K562 (cell line): ENCODE data around the gene LRRC26. TPM values are rescaled to one million over a fixed set of nuclear protein-coding genes. Genes with fewer than 3 reads are reported as not detected.

Source experiments
- ATAC-seq: fragments of 200-7000 bp; cut with Tn5 transposase; 3 replicates; pipeline ENCODE4 v1.9.1; 2020; ENCODE audit warnings: moderate library complexity
- BruUV-seq: library from RNA; stranded (reverse); fragments of 400-500 nt; replicated peaks from 2 replicates; lab custom pipeline; 2021; lab: Mats Ljungman, UMichigan
- CTCF ChIA-PET: fragments of 300-600 bp; formaldehyde crosslinking; extraction: SDS; loops from one replicate; lab custom pipeline; 2021; ENCODE audit warnings: low intra/inter-chr PET ratio; lab: Yijun Ruan, JAX
- POLR2A ChIA-PET: fragments of 300-600, 350-650 bp; sonication (Branson Sonifier 250); formaldehyde crosslinking; extraction: SDS; loops from one replicate; lab custom pipeline; 2021; ENCODE audit warnings: antibody characterized with exemption, inconsistent platforms; lab: Yijun Ruan, JAX
- DNase-seq, 4 experiments: peaks; one replicate each; pipeline versions ENCODE4 v3.0.0 to v3.0.0-alpha.2; 2011 to 2018; ENCODE audit warnings: low spot score in 3 of 4, mixed read lengths in 3 of 4; ENCODE audit errors: extremely low read depth in 1 of 4
- FAIRE-seq: peaks from 2 replicates; lab custom pipeline; 2011; peaks lifted over from hg19 to GRCh38; lab: Jason Lieb, UNC
- H2AFZ ChIP-seq: 2 replicates; pipeline ENCODE4 v1.6.0; 2011; ENCODE audit warnings: low read depth, low read length, control low read depth, inconsistent platforms
- H3K27ac ChIP-seq: fragments of 200-600 bp; 3 replicates; pipeline ENCODE4 v1.8.0; 2011; ENCODE audit warnings: low read depth, mild to moderate bottlenecking, control low read depth, inconsistent platforms, low read length, moderate library complexity, mixed read lengths; ENCODE audit errors: extremely low read depth
- H3K27me3 ChIP-seq, 2 experiments: fragments of 300-600 bp in 1 of 2; 2 replicates in 1 of 2; 3 replicates in 1 of 2; pipeline versions ENCODE4 v1.6.0 to v1.8.0; 2011; ENCODE audit warnings: inconsistent platforms in 2 of 2, low read length in 2 of 2, mild to moderate bottlenecking in 1 of 2, mixed read lengths in 1 of 2, moderate library complexity in 1 of 2; ENCODE audit not compliant: control insufficient read depth in 2 of 2, insufficient read depth in 2 of 2
- H3K36me3 ChIP-seq: fragments of 300-600 bp; 3 replicates; pipeline ENCODE4 v1.8.0; 2011; ENCODE audit warnings: mild to moderate bottlenecking, low read length, inconsistent platforms; ENCODE audit not compliant: control insufficient read depth, insufficient read depth
- H3K4me1 ChIP-seq, 2 experiments: fragments of 200-600 bp in 1 of 2; replicated peaks in 1 of 2; 2 replicates in 1 of 2; 3 replicates in 1 of 2; pipeline versions ENCODE4 v1.5.1 to v1.8.0; 2011; ENCODE audit warnings: inconsistent platforms in 2 of 2, low read length in 2 of 2, mild to moderate bottlenecking in 1 of 2, mixed read lengths in 1 of 2, moderate library complexity in 1 of 2; ENCODE audit not compliant: control insufficient read depth in 2 of 2, insufficient read depth in 2 of 2
- H3K4me2 ChIP-seq: 2 replicates; pipeline ENCODE4 v1.6.1; 2011; ENCODE audit warnings: low read length, control low read depth, inconsistent platforms, mixed read lengths; ENCODE audit not compliant: insufficient read depth
- H3K4me3 ChIP-seq: fragments of 200-600 bp; sonication (generic), shearing (Covaris generic); 2 replicates; pipeline ENCODE4 v1.5.1; 2016; ENCODE audit warnings: control low read depth, inconsistent platforms
- H3K79me2 ChIP-seq: fragments of 200-600 bp; 3 replicates; pipeline ENCODE4 v1.8.0; 2011; ENCODE audit warnings: low read length, inconsistent platforms; ENCODE audit not compliant: control insufficient read depth, insufficient read depth
- H3K9ac ChIP-seq, 2 experiments: 2 replicates each; pipeline versions ENCODE4 v1.6.0 to v1.6.1; 2011; ENCODE audit warnings: low read depth in 2 of 2, low read length in 2 of 2, control low read depth in 1 of 2, inconsistent platforms in 1 of 2, mild to moderate bottlenecking in 1 of 2, mixed read lengths in 1 of 2; ENCODE audit not compliant: insufficient read depth in 1 of 2
- H3K9me1 ChIP-seq: one replicate; pipeline ENCODE4 v1.6.0; 2011; ENCODE audit warnings: inconsistent platforms, mild to moderate bottlenecking, low read length, moderate library complexity; ENCODE audit not compliant: control insufficient read depth, insufficient read depth
- H3K9me3 ChIP-seq: replicated peaks from 2 replicates; pipeline ENCODE4 v1.5.1; 2011; ENCODE audit warnings: low read depth, low read length, inconsistent platforms; ENCODE audit not compliant: control insufficient read depth, insufficient read depth
- H4K20me1 ChIP-seq: replicated peaks from 2 replicates; pipeline ENCODE4 v1.6.1; 2011; ENCODE audit warnings: low read length, inconsistent platforms, mixed read lengths; ENCODE audit not compliant: control insufficient read depth, insufficient read depth
- ARID2 ChIP-seq: fragments of 450-650 bp; IDR thresholded peaks from 2 replicates; pipeline ENCODE4 v1.6.1; 2017; ENCODE audit warnings: antibody characterized with exemption, mild to moderate bottlenecking
- ATF1 ChIP-seq, 2 experiments: fragments of 450-650 bp in 1 of 2; IDR thresholded peaks; 2 replicates each; pipeline ENCODE4 v1.6.1; 2016; ENCODE audit warnings: missing compliant biosample characterization in 1 of 2, missing genetic modification characterization in 1 of 2
- FOXP1 ChIP-seq: sonication (generic); formaldehyde crosslinking; IDR thresholded peaks from 2 replicates; pipeline ENCODE4 v1.8.0; 2022; ENCODE audit warnings: mild to moderate bottlenecking, missing genetic modification reagents
- KDM1A ChIP-seq, 2 experiments: fragments of 450-650 bp; IDR thresholded peaks; 2 replicates each; pipeline ENCODE4 v1.6.1; 2016; ENCODE audit warnings: mild to moderate bottlenecking in 2 of 2
- SIX5 ChIP-seq, 2 experiments: IDR thresholded peaks; 2 replicates each; pipeline ENCODE4 v1.6.1; 2011; ENCODE audit warnings: low read length in 2 of 2, borderline replicate concordance in 1 of 2, low read depth in 1 of 2, mild to moderate bottlenecking in 1 of 2, moderate library complexity in 1 of 2; ENCODE audit not compliant: insufficient read depth in 1 of 2
- WGBS: fragments of 100-300 bp; shearing (Covaris generic); methylation state at CpG from one replicate; pipeline ENCODE4 v1.1.6; 2016; ENCODE audit warnings: low coverage, mixed read lengths; ENCODE audit not compliant: insufficient coverage; ENCODE audit errors: missing lambda C conversion rate; 5-methylcytosine and 5-hydroxymethylcytosine counted together
- in situ Hi-C: fragments of 300-500 bp; cut with MboI; formaldehyde crosslinking; loops from 4 replicates; pipeline ENCODE4 v1.15.0; 2018; ENCODE audit warnings: inconsistent platforms, mixed read lengths
- intact Hi-C: fragments of 100-400 bp; cut with micrococcal nuclease; formaldehyde crosslinking; loops from 2 replicates; pipeline ENCODE4 v1.14.2; 2022
- polyA plus RNA-seq, 8 experiments: library from polyadenylated mRNA; depleted of rRNA in 4 of 8; stranded (reverse) in 5 of 8; unstranded in 3 of 8; fragments of >200 nt; fragmentation: Nextera tagmentation in 2 of 8; fragmentation: Illumina TruSeq in 1 of 8; extraction: Ambion mirVana in 2 of 8; extraction: Trizol in 1 of 8; gene quantifications; 2 replicates each; pipeline versions ENCODE4 v1.2.1 to v1.2.3, GENCODE V29; 2011 to 2014; ENCODE audit warnings: inconsistent platforms in 1 of 8, missing spikeins in 1 of 8
- total RNA-seq, 7 experiments: library from RNA; depleted of rRNA in 6 of 7; stranded (reverse); fragments of >200 nt in 6 of 7; fragmentation: Illumina TruSeq in 2 of 7; extraction: Trizol in 2 of 7; gene quantifications; 2 replicates each; pipeline versions ENCODE4 v1.2.1 to v1.2.3, GENCODE V29; 2011 to 2021; ENCODE audit warnings: low replicate concordance in 1 of 7
- TF ChIP-seq, protein P1 (sequence below): sonication (generic); formaldehyde crosslinking; IDR thresholded peaks from 2 replicates; pipeline ENCODE4 v1.9.0; 2022; ENCODE audit warnings: mild to moderate bottlenecking, missing genetic modification reagents
- TF ChIP-seq, protein P2 (sequence below): sonication (generic); formaldehyde crosslinking; IDR thresholded peaks from 2 replicates; pipeline ENCODE4 v1.9.0; 2022; ENCODE audit warnings: mild to moderate bottlenecking, missing genetic modification reagents
- TF ChIP-seq, protein P3 (sequence below): fragments of 450-650 bp; IDR thresholded peaks from 2 replicates; pipeline ENCODE4 v1.6.1; 2016; ENCODE audit warnings: borderline replicate concordance

LRRC26 gene
- total and polyA plus RNA-seq, 9 of the 15 experiments (the other 6 are each of a cell fraction or from before 2014, with no cell fraction given), result not detected

DNA sequence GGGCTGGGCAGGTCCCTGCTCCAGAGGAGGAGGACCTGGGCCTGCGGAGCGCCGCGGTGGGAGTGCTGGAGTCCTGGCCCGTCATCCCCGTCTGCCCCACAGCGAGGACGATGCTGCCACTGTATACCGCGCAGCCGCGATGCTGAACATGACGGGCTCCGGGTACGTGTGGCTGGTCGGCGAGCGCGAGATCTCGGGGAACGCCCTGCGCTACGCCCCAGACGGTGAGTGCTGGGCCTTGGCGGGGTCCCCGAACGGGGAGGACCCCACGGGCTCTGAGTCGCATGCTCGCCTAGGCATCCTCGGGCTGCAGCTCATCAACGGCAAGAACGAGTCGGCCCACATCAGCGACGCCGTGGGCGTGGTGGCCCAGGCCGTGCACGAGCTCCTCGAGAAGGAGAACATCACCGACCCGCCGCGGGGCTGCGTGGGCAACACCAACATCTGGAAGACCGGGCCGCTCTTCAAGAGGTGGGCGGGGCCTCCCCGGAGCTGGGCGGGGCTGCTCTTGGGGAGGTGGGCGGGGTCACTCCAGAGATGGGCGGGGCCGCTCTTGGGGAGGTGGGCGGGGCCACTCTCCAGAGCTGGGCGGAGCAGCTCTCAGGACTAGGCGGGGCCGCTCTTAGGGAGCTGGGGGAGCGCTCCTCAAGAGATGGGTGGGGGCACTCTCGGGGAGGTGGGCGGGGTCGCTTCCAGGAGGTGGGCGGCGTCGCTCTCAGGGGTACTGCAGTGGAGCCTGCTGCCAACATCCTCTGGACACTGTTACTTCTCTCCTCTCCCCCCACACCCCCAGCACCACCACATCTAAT is 13.1 kb downstream of the LRRC26 start (continued):
- no peak for TF ChIP-seq ATF1 (CRISPR knock-in tag; IDR thresholded peaks at IDR 0.05)
- no peak for TF ChIP-seq ATF1 (tag; IDR thresholded peaks at IDR 0.05)

DNA sequence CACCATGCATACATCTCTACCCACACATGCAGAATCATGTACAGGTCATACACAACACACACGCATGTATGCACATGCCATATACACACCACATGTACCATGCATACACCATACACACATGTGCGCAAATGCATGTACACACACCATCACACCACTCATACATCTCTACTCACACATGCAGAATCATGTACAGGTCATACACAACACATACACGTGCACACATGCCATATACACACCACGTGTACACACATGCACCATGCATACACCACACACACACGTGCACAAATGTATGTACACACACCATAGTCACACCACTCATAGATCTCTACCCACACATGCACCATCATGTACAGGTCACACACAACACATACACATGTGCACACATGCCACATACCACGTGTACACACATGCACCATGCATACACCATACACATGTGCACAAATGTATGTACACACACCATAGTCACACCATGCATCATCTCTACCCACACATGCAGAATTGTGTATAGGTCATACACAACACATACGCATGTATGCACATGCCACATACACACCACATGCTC is 16.9 kb downstream of the LRRC26 start:
- Histone ChIP-seq H3K4me3 (no peak overlapping the region), H4K20me1 (0 out of 2 replicates have a peak, but pooled peaks cover 2% of the 10 kb centered on the region), H3K27me3 (no peaks in the 10 kb centered on the region), H3K27ac (no peak overlapping the region), H3K36me3 (no peaks in the 10 kb centered on the region), H3K79me2 (no peaks in the 10 kb centered on the region), H3K9me3 (no peaks in the 10 kb centered on the region; the same call in 1 of the 2 replicates), H3K9me1 (no peaks in the 10 kb centered on the region), H3K9ac (no peak overlapping the region), H2AFZ (no peak overlapping the region), H3K4me2 (no peak overlapping the region)
- 41% methylated on average over 7 of the region's 7 CpGs for WGBS
- ChIA-PET POLR2A (no interaction called here), CTCF (no interaction called here)
- in situ Hi-C loops (no loop called here), intact Hi-C loops (no loop called here)
- FAIRE-seq (no peak), DNase-seq (no peak), ATAC-seq (no peak)
- no TSS peak for BruUV-seq
- TF ChIP-seq ARID2 (no peak), SIX5 (IDR thresholded peaks at IDR 0.05; ENCODE audit: borderline replicate concordance in 1 of 2, insufficient read depth in 1 of 2, low read depth in 1 of 2, low read length in 2 of 2) (no peak), FOXP1 (no peak), KDM1A (IDR thresholded peaks at IDR 0.05) (peak in 1 of 2 experiments; percentile 93; a peak in 2 of 4 replicates)
- TF ChIP-seq, protein P1, sequence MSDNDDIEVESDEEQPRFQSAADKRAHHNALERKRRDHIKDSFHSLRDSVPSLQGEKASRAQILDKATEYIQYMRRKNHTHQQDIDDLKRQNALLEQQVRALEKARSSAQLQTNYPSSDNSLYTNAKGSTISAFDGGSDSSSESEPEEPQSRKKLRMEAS (CRISPR knock-in tag), result peak; percentile 68
- TF ChIP-seq, protein P2, sequence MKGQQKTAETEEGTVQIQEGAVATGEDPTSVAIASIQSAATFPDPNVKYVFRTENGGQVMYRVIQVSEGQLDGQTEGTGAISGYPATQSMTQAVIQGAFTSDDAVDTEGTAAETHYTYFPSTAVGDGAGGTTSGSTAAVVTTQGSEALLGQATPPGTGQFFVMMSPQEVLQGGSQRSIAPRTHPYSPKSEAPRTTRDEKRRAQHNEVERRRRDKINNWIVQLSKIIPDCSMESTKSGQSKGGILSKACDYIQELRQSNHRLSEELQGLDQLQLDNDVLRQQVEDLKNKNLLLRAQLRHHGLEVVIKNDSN (CRISPR knock-in tag), result 0 out of 2 replicates have a peak, but pooled peaks have one; percentile 5
- TF ChIP-seq, protein P3, sequence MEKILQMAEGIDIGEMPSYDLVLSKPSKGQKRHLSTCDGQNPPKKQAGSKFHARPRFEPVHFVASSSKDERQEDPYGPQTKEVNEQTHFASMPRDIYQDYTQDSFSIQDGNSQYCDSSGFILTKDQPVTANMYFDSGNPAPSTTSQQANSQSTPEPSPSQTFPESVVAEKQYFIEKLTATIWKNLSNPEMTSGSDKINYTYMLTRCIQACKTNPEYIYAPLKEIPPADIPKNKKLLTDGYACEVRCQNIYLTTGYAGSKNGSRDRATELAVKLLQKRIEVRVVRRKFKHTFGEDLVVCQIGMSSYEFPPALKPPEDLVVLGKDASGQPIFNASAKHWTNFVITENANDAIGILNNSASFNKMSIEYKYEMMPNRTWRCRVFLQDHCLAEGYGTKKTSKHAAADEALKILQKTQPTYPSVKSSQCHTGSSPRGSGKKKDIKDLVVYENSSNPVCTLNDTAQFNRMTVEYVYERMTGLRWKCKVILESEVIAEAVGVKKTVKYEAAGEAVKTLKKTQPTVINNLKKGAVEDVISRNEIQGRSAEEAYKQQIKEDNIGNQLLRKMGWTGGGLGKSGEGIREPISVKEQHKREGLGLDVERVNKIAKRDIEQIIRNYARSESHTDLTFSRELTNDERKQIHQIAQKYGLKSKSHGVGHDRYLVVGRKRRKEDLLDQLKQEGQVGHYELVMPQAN, result no peak
- TF ChIP-seq, all 486 proteins: peak for 3
- H3K4me1 ChIP-seq, result peaks cover 17 to 52% of the 10 kb centered on the region in 2 experiments; a peak in 4 of 5 replicates
